GM19035 (cell line): ENCODE measurements around the gene MRGPRF.
"Not testable (repeated sequence)": the region's sequence is repeated elsewhere in the genome, so short reads cannot be mapped to it uniquely, and the experiment has no call there.

ENCODE experiments used
- ATAC-seq: cut with Tn5 transposase; IDR thresholded peaks from one replicate; pipeline ENCODE4 v1.9.1; 2021; ENCODE audit not compliant: unreplicated experiment

Gene MRGPRF

DNA sequence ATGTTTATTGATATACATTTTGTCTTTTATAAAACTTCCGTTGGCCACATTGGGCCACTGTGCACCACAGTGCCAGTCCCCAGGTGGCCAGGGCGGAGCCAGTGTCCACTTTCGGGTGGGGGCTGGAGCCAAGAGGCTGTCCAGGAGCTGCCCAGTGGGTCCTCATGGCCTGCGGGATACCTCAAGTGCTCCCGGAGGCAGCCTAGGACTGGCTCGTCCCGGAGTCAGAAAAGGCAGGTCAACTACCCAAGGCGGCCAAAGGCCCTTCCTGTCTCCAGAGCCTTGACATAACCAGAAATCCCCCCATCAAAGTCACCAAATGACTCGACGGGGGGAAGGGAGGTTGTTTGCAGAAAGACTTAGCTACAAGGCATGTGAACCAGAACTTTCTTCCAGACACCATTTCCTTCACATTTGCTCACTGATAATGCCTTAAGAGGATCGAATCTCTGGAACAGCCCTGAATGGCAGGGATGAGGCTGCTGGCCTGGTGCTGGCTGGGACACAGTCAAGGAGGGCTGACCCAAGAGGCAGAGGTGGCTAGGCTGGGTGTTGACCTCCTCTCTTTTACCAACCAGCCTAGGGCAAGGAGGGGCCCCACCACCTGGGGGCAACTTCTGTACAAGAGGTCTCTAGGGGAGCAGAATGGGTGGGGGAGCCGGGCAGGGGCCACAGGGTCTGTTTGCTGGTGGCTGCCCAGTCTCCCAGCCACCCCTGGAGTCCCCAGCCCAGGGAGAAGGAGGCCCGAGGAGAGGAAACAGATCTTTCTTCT lies 8.4 kb downstream of the MRGPRF start:
- no peak for ATAC-seq

DNA sequence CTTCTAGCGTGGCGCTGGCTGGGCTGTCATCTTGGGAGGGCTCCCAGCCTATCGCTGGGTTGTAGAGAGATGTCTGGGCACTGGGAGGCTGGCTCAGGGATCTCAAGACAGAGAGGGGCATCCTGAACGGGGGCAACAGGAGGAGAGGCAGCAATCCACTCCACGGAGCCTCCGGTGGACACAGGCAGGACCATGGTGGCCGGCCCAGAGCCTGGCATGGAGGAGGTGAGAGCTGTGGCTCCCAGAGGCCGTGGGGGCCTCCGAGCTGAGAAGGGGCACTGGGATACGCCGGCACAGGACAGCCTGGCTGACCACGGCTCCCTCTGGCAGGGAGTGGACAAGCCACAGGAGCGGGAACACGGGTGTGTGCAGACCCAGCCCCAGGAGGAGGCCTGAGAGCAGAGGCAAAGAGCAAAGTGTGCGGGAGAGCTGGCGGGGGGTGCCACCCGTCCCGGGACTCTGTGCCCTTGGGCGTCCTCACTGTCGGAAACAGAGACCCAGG lies 9.1 kb downstream of the MRGPRF start:
- no peak for ATAC-seq

DNA sequence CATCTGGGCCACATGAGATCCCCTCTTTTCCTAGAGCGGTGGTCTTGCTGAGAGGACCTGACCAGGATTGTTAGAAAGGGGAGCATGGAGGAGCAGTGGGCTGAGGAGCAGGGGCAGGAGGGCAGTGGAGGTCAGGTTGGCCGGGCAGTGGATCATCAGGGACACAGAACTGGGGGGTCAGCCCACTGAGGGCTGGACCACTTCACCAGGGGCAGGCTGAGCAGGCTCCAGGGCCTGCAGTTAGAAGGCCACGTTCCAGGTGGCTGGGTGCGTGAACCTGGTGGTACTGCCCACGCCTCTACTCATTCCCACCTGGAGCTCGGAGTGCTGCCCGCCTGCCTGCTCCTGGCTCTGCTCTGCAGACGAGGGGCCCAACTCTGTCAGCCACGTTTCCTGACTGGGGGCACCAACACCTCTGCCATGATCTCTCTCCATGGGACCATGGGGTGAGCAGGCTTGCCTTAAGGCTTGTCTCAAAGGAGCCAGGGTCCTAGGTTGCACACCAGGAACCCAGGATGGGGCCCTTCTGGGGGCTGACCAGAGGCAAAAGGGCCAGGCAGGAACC lies 9.7 kb downstream of the MRGPRF start:
- ATAC-seq, result no peak

DNA sequence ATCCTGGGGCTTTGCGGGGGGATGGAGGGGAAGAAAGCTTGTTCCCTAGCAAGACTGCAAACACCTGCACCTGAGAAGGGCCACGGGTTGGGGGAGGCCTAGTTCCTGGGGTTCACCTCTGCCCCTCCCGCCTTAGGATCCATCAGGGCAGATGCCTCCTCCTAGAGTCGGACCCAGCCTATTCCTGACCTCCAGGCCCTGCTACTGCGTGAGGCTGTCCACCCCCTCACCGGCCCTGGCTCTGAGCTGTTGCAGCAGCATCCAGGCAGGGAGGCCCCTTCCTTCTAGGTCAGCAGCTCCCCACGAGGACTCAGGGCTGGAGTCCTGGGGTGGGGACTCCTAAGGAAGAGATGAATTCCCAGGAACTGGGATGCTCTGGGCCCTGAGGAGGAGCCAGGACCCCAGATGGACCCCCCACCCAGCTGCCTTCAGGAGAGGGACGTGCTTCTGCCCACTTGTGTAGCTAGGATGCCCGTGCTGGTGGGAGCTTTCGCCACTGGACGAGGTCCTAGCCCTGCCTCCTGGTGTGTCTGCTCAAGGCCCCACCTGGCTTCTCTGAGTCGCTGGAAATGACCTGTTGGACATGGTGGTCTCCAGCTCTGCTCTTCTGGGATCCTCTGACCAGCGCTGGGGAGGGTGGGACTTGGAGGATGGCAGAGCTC lies 10.3 kb downstream of the MRGPRF start:
- ATAC-seq, result no peak

DNA sequence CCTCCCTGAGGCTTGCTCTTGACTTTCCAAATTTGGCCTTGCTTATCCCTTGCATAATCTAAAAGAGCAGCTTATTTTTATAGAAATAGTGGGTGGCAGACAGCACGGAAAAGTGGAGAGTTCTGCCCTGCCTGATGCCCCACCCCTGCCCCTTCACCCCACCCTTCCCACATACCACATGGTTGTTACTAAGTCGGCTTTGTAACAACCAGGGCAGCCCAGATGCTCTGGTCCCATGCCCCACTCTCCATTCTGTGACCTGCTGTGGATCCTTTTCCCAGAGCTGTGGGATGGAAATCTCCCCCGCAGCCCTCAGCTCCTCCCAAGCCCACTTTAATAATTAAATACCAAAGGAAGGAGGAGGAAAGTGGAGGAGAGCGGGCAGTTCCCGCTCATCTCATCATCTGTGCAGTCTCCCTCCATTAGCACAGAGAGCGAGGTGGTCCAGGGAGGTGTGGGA lies 10.9 kb downstream of the MRGPRF start:
- ATAC-seq, result no peak

DNA sequence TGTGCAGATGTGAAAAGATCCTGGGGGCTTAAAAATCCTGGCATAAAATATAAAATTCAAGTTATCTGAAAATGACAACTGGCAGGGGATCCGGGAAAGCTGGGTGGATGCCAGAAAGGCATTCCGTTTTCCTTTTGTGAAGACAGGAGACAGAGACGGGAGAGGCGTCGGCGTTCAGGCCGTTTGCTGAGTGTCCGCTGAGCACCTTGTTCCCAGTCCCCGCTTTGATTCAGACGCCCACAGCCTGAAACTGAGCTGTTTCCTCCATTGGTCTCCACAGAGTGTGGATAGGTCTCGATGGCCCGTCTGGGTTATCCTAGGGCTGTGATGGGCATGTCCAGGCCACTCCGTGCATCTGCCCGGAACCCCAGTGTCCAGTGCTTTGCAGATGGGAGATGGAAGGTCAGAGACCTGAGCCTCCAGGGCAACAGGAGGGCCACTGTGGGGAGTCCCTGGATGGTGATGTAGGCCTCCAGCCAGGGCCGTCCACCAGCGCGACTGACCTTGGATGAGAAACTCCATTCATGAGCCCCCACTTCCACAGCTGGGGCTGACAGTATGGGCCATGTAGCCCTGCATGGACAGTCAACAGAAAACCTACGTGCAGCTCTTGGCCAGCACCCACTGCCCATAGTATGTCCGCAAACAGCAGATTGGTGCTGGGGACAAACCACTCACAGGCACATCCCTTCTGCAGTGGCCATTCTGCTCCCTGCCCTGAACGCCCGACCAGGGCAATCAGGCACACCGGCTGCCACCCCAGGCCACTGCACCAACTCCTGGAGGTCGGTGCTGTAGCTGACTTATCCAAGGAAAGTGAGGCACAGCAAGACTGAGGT lies 11.6 kb downstream of the MRGPRF start:
- ATAC-seq, result no peak

DNA sequence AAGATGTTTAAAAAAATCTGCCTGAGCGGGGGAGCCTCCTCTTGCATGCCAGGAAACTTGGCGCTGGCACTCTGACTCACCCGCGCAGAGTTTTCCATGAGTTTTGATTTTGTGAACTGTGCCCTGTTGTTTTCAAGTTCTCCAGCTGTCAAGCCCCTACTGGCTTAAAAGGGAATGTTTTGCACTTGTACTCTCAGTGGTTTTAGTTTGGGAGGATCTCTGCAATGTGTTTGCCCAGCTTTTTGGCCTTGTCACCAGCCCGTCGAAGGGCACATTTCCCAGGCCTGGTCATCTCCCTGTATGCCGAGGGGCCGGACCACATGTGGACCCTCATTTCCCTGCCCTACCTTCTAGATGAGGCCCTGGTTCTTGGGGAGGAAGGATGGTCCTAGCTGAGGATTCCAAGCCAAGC lies 12.2 kb downstream of the MRGPRF start:
- ATAC-seq, result no peak

DNA sequence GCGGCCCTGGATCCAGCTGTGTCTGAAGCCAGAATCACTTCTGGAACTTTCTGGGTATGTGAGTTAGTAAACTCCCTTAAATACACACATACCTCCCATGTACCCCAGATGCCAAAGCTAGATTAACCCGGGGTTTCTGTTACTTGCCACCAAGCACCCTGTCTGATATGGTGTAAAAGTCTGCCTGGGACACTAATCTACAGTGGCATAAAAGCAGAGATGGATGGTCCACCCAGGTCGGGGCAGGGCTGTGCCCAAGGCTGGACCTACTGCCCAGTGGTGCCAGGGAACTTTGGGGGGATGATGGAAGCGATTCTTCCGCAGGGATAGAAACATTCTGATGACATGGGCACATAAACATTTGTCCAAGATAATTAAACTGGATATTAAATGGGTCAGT lies 12.7 kb downstream of the MRGPRF start:
- ATAC-seq, result no peak

DNA sequence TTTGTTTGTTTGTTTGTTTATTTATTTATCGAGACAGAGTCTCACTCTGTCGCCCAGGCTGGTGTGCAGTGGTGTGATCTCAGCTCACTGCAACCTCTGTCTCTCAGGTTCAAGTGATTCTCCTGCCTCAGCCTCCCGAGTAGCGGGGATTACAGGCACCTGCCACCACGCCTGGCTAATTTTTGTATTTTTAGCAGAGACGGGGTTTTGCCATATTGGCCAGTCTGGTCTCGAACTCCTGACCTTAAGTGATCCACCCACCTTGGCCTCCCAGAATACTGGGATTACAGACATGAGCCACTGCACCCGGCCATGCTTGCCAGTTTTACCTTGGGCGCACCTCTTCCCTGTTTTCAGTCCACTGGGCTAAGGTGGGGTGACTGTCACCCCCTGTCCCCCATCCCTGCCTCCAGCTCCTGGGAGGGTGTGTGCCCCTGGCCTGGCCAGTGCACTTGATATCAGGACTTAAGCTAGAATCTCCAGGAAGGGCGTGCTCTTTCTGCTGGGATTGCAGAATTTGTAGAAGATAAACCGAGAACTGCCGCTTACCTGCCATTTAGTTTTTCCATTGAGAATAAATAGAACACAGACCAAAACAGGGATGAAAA lies 13.2 kb downstream of the MRGPRF start:
- ATAC-seq, result not testable (repeated sequence)

DNA sequence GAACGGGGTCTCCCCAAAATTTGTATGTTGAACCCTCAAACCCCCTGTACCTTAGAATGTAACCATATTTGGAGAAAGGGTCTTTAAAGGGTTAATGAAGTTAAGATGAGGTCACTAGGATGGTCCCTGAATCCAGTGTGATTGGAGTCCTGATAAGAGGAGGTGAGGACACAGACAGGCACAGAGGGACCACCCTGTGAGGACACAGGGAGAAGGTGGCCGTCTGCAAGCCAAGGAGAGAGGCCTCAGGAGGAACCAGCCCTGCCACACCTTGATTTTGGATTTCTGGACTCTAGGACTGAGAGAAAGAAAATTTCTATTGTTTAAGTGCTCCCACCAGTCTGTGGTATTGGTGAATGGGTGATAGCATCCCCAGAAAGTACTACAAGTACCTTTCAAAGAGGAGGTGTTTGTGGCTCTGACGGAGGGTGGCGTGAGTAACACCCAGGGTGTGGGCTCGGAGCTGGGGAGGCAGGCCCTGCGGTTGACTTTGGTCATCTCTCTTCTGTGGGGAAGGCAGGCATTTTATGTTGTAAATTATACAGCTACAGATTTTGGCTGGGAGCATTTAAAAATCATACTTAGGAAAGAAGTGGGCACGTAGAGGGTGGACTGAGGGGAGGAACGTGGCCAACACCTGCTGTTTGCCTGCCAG lies 13.8 kb downstream of the MRGPRF start:
- ATAC-seq, result no peak

DNA sequence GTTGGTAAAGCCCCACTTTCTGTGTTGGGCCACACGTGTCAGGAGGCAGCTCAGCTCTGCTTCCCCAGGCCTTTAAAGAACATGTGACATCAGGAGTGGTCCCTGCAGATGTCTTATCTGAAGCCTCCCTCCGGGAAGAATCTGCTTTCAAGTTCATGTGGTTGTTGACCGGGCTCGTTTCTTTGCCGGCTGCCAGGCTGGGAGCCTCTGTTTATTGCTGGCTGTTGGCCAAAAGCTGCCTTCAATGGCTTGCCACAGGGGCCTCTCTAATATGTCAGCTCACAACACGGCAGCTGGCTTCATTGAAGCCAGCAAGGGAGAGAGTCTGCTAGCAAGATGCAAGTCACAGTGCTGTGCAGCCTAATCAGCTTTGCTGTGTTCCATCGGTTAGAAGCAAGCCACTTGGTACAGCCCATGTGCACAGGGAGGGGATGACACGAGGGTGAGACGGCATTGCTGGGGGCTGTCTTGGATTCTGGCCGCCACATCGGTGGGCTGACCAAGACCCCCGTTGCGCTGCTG lies 14.6 kb downstream of the MRGPRF start:
- ATAC-seq, result no peak

DNA sequence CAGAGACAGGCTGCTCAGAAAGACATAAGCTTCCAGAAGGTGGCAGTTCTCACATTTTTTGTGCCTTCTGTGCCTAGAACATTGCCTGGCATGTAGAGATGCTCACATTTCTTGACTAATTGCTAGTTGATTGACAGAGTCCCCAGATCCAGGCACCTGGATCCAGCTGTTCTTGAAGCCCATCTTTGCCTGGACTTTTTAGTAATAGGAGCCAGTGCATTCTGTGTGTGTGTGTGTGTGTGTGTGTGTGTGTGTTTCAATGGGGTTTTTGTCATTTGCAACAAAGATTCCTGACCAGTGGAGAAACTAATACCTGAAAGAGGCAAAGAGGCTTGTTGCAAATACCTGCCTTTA lies 15.1 kb downstream of the MRGPRF start:
- no peak for ATAC-seq

DNA sequence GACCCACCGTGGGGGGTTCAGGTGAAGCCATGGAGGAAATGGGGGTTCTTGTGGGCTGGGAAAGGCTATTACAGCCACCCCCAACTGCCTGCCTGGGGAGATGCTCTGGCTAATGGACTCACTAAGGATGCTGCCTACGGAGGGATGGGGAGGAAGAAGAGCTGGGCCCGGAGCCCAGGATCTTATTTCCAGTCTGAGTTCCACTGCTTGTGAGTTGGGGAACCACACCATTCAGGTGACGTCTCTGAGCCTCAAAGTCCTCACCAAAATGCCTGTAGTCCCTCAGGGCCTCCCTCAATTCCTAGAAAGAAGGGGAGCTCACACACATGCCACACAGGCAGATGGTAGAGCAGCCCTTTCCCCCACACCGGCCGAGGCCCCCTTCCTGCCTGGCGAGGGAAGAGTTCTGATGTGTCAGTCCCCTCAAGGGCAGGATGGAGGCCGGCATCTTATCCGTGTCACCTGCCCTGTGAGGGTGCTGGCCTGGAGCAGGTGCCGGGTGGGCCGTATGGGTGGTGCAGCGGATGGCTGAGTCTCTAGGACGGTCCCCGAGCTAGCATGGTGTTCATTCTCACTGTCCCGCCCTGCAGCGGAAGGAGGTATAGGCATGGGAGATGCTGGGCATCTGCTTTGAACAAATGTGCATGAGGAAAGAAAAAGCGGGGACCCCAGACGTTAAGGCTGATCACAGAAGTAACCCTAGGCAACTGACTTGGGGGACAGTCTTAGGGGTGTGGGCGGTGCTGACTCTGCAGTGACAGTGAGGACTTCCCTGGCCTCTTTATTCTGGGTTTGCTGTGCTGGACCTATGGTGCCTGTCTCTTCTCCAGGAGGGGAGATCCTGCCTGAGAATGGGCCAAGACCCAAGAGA lies 15.7 kb downstream of the MRGPRF start:
- no peak for ATAC-seq

DNA sequence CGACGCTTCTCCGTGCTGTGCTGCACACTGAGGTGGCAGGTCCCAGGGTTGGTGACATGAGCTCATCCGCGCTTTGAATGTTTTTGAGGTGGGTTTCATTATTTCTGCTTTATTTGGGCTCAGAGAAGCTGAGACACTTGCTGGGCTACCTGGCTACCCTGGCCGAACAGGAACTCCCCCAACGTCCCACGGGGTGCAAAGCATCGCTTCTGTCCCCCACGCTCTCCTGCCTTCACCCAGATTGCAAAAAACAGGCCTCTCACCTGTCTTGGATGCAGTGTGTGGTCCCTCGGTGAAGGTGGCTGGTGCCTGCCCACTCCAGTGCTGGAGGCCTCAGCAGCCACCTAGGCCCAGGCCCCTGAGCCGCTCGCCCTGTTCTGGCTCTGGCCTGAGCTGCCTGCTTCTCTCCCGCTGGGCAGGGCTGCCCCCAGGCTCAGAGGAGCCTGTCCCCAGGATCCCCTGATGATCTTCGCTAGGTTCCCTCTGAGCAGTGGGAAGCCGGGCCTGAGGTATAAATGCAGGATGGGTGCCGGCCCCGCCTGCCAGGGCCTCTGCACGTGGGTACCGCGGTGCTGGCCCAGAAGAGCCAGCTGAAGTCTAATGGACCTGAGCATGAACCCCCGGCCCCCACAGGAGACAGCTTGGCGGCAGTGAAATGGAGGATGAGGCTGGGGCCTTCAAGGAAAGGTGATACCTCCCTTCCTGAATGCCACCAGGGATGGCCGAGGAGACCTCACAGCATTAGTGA lies 16.5 kb downstream of the MRGPRF start:
- ATAC-seq, result no peak

DNA sequence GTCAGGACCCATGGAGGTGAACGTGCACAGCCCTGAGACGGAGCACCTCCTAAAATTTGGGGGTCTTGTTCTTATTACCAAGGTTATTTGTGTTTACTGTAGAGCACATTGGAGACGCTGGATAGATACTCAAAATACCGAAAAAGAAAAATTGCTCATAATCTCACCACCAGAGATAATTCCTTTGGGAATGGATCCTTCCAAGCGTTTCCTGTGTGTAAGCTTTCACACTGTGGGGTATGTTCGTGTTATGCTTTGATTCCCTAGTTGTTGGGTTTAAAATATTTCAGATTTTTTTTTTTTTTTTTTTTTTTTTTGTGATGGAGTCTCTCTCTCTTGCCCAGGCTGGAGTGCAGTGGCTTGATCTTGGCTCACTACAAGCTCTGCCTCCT lies 18.2 kb downstream of the MRGPRF start:
- no peak for ATAC-seq

DNA sequence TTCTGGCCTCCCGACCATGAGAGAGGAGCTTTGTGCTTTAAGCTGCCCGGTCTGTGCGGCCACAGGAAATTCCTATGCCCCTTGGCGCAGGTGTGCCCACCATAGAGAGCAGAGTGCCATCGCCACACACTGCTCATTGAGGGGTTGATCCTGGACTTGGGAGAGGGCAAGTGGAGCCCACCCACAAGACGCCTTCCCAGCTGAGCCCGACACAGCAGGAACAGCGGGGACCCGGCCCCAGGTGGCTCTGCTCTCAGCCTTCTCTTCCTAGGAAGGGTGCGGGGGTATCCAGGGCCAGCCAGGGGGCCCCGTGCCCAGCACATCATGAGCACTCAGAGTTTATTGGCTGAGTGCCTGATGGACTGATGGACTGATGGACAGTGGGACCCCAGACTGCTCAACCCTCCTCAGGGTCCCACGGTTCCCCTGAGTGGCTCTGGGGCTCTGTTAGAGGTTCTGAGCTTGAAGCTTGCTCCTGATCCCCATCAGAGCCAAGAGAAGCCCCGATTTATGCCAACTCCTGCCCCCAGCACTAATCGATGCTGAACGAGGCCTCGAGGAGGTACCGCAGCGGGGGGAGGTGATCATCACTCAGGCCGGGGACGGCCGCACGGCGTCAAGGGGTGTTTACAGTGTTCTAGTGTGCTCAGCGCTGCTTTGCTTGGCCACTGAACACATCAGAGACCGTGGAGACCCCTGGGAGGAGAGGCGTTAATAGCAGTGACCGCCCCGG lies 18.7 kb downstream of the MRGPRF start:
- ATAC-seq, result no peak

DNA sequence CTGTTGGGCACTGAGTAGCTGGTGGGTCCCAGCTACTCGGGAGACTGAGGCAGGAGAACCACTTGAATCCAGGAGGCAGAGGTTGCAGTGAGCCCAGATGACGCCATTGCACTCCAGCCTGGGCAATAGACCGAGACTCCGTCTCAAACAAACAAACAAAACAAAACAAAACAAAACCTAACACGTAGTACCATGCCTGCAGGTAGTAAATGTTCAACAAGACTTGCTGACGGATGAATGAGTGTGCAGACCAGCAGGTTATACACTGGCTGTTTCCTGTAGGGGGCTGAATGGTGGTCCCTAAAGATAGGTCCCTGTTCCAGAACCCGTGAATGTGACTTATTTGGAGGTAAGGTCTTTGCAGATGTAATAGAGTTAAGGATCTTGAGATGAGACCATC lies 19.5 kb downstream of the MRGPRF start:
- ATAC-seq, result no peak

DNA sequence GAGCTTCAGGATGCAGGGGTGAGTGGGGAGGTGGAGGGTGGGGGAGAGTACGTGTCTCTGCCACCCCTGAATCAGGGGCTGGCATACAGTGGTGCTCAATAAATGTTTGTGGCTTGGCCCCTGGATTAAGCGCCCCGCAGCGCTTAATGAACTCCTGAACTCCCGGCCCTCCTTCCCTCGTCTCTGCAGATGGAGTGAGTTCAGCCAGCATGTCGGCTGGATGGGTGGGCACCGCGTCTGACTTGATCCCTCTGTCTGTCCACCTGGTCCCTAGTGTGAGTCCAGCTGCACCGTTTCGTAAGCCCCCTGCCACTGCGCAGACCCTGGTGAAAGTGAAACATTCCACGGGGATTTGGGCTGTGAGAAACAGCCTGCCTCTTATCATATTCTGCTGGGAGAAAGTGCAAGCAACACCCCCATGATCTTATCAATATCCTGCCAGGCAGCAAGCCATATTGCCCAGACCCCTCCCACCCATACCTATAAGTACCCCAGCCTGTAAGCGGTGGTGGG lies 20.2 kb downstream of the MRGPRF start:
- ATAC-seq, result no peak
